Esophagus muscularis mucosa (tissue), 3 donors: Measurements from ENCODE around the gene IQGAP2.

Experiments
- CTCF ChIP-seq, 3 experiments: fragments of 200-600 bp in 2 of 3; fragments of 450-650 bp in 1 of 3; sonication (generic) in 2 of 3; IDR thresholded peaks; one replicate each; pipeline ENCODE4 v1.5.1; 2017 to 2019; ENCODE audit warnings: antibody characterized with exemption in 3 of 3, mild to moderate bottlenecking in 2 of 3, moderate library complexity in 1 of 3
- POLR2A ChIP-seq: fragments of 450-650 bp; IDR thresholded peaks from one replicate; pipeline ENCODE4 v1.6.1; 2017; ENCODE audit warnings: antibody characterized with exemption, moderate library complexity, mild to moderate bottlenecking, low read depth
- POLR2AphosphoS5 ChIP-seq, 2 donors: sonication (generic); formaldehyde crosslinking; IDR thresholded peaks; one replicate each; pipeline ENCODE4 v1.6.1; 2017; ENCODE audit warnings: antibody characterized with exemption in 2 of 2

- TF ChIP-seq POLR2A (no peak), CTCF (IDR thresholded peaks at IDR 0.05) (no peak), POLR2AphosphoS5 (IDR thresholded peaks at IDR 0.05) (no peak)
These were observed 5.1 kb downstream of the IQGAP2 start for GRCh38 chr5:76408104-76408654.
